ENCODE measurements around the gene UBE2E1.

Gene UBE2E1

GRCh38 chr3:23830869-23831484 is 25.2 kb downstream of the UBE2E1 start:
- Histone ChIP-seq H3K4me1 (ENCODE audit: control insufficient read depth, low read depth, low read length) (peaks cover 3% of the 10 kb centered on the region), H3K36me3 (ENCODE audit: control insufficient read depth, insufficient read depth, low read length) (no peaks in the 10 kb centered on the region), H4K8ac (ENCODE audit: low read depth, low read length) (no peak overlapping the region), H3K27ac (ENCODE audit: low read depth, low read length) (no peak overlapping the region), H3K4ac (ENCODE audit: low read depth, low read length) (no peak overlapping the region), H3K4me2 (ENCODE audit: low read length) (no peak overlapping the region), H3K79me2 (ENCODE audit: control insufficient read depth, insufficient read depth, low read length) (peaks cover 33% of the 10 kb centered on the region), H2BK15ac (replicated peaks; ENCODE audit: low read depth) (no peak overlapping the region), H3K79me1 (ENCODE audit: low read length) (peaks cover 13% of the 10 kb centered on the region), H3K23ac (ENCODE audit: low read length) (no peak overlapping the region), H4K5ac (ENCODE audit: low read length) (no peak overlapping the region), H3K9ac (ENCODE audit: low read length) (no peak overlapping the region), H3K56ac (ENCODE audit: low read length) (no peak overlapping the region), H2AK5ac (ENCODE audit: low read length) (no peak overlapping the region), H3K18ac (ENCODE audit: low read length) (peak overlapping the region; percentile 51), H3K4me3 (ENCODE audit: low read length) (no peak overlapping the region), H2BK5ac (ENCODE audit: low read length) (no peak overlapping the region), H3K27me3 (ENCODE audit: insufficient read depth, low read length, poor library complexity) (no peaks in the 10 kb centered on the region), H2BK120ac (ENCODE audit: low read depth, low read length) (no peak overlapping the region)
- DNase-seq: no peak
- no CpG with 5 or more reads among the region's 5 CpGs for WGBS (ENCODE audit: extremely low coverage, insufficient coverage, low lambda C conversion rate)

GRCh38 chr3:23831517-23832394 is 26.0 kb downstream of the UBE2E1 start:
- no peak overlapping the region for H4K8ac ChIP-seq (ENCODE audit: low read depth, low read length)
- no peak overlapping the region for H3K4me3 ChIP-seq (ENCODE audit: low read length)
- no peak overlapping the region for H3K4ac ChIP-seq (ENCODE audit: low read depth, low read length)
- peaks cover 18% of the 10 kb centered on the region for H3K79me1 ChIP-seq (ENCODE audit: low read length)
- no peaks in the 10 kb centered on the region for H3K27me3 ChIP-seq (ENCODE audit: insufficient read depth, low read length, poor library complexity)
- H3K23ac ChIP-seq (ENCODE audit: low read length): no peak overlapping the region
- H3K4me1 ChIP-seq (ENCODE audit: control insufficient read depth, low read depth, low read length): peaks cover 3% of the 10 kb centered on the region
- no peak for DNase-seq
- H3K18ac ChIP-seq (ENCODE audit: low read length): no peak overlapping the region
- no CpG with 5 or more reads among the region's 9 CpGs for WGBS (ENCODE audit: extremely low coverage, insufficient coverage, low lambda C conversion rate)
- no peak overlapping the region for H2BK15ac ChIP-seq (replicated peaks; ENCODE audit: low read depth)
- no peak overlapping the region for H2AK5ac ChIP-seq (ENCODE audit: low read length)
- H3K9ac ChIP-seq (ENCODE audit: low read length): no peak overlapping the region
- H3K27ac ChIP-seq (ENCODE audit: low read depth, low read length): no peak overlapping the region
- H4K5ac ChIP-seq (ENCODE audit: low read length): no peak overlapping the region
- no peak overlapping the region for H3K56ac ChIP-seq (ENCODE audit: low read length)
- no peak overlapping the region for H3K4me2 ChIP-seq (ENCODE audit: low read length)
- no peak overlapping the region for H2BK5ac ChIP-seq (ENCODE audit: low read length)
- no peak overlapping the region for H2BK120ac ChIP-seq (ENCODE audit: low read depth, low read length)
- H3K36me3 ChIP-seq (ENCODE audit: control insufficient read depth, insufficient read depth, low read length): no peaks in the 10 kb centered on the region
- peaks cover 36% of the 10 kb centered on the region for H3K79me2 ChIP-seq (ENCODE audit: control insufficient read depth, insufficient read depth, low read length)

GRCh38 chr3:23832523-23832922 is 26.8 kb downstream of the UBE2E1 start:
- Histone ChIP-seq H3K79me1 (ENCODE audit: low read length) (peaks cover 20% of the 10 kb centered on the region), H3K9ac (ENCODE audit: low read length) (no peak overlapping the region), H3K4me3 (ENCODE audit: low read length) (no peak overlapping the region), H2BK15ac (replicated peaks; ENCODE audit: low read depth) (no peak overlapping the region), H3K4ac (ENCODE audit: low read depth, low read length) (no peak overlapping the region), H2AK5ac (ENCODE audit: low read length) (no peak overlapping the region), H3K27ac (ENCODE audit: low read depth, low read length) (no peak overlapping the region), H4K8ac (ENCODE audit: low read depth, low read length) (no peak overlapping the region), H3K18ac (ENCODE audit: low read length) (no peak overlapping the region), H3K4me2 (ENCODE audit: low read length) (no peak overlapping the region), H3K23ac (ENCODE audit: low read length) (no peak overlapping the region), H4K5ac (ENCODE audit: low read length) (no peak overlapping the region), H3K4me1 (ENCODE audit: control insufficient read depth, low read depth, low read length) (peaks cover 4% of the 10 kb centered on the region), H2BK120ac (ENCODE audit: low read depth, low read length) (no peak overlapping the region), H3K56ac (ENCODE audit: low read length) (no peak overlapping the region), H2BK5ac (ENCODE audit: low read length) (no peak overlapping the region), H3K27me3 (ENCODE audit: insufficient read depth, low read length, poor library complexity) (no peaks in the 10 kb centered on the region), H3K36me3 (ENCODE audit: control insufficient read depth, insufficient read depth, low read length) (no peaks in the 10 kb centered on the region), H3K79me2 (ENCODE audit: control insufficient read depth, insufficient read depth, low read length) (peaks cover 41% of the 10 kb centered on the region)
- WGBS (ENCODE audit: extremely low coverage, insufficient coverage, low lambda C conversion rate): no CpG with 5 or more reads among the region's 10 CpGs
- DNase-seq: no peak

GRCh38 chr3:23834082-23834870 is 28.5 kb downstream of the UBE2E1 start:
- Histone ChIP-seq H3K27me3 (ENCODE audit: insufficient read depth, low read length, poor library complexity) (no peaks in the 10 kb centered on the region), H2AK5ac (ENCODE audit: low read length) (no peak overlapping the region), H2BK120ac (ENCODE audit: low read depth, low read length) (no peak overlapping the region), H4K8ac (ENCODE audit: low read depth, low read length) (no peak overlapping the region), H3K4me2 (ENCODE audit: low read length) (no peak overlapping the region), H3K79me2 (ENCODE audit: control insufficient read depth, insufficient read depth, low read length) (peaks cover 41% of the 10 kb centered on the region), H3K36me3 (ENCODE audit: control insufficient read depth, insufficient read depth, low read length) (no peaks in the 10 kb centered on the region), H3K56ac (ENCODE audit: low read length) (no peak overlapping the region), H3K4me3 (ENCODE audit: low read length) (no peak overlapping the region), H2BK15ac (replicated peaks; ENCODE audit: low read depth) (no peak overlapping the region), H3K9ac (ENCODE audit: low read length) (no peak overlapping the region), H3K18ac (ENCODE audit: low read length) (peak overlapping the region; percentile 60), H3K23ac (ENCODE audit: low read length) (no peak overlapping the region), H3K79me1 (ENCODE audit: low read length) (peaks cover 20% of the 10 kb centered on the region), H2BK5ac (ENCODE audit: low read length) (no peak overlapping the region), H3K4me1 (ENCODE audit: control insufficient read depth, low read depth, low read length) (peaks cover 4% of the 10 kb centered on the region), H3K4ac (ENCODE audit: low read depth, low read length) (no peak overlapping the region), H4K5ac (ENCODE audit: low read length) (no peak overlapping the region), H3K27ac (ENCODE audit: low read depth, low read length) (no peak overlapping the region)
- peak; percentile 31 for DNase-seq
- no CpG with 5 or more reads among the region's 2 CpGs for WGBS (ENCODE audit: extremely low coverage, insufficient coverage, low lambda C conversion rate)

- peaks cover 36% of the 10 kb centered on the region for H3K79me2 ChIP-seq (ENCODE audit: control insufficient read depth, insufficient read depth, low read length)
- no peak for DNase-seq
- no CpG with 5 or more reads among the region's 2 CpGs for WGBS (ENCODE audit: extremely low coverage, insufficient coverage, low lambda C conversion rate)
- no peak overlapping the region for H3K4me2 ChIP-seq (ENCODE audit: low read length)
- H3K27me3 ChIP-seq (ENCODE audit: insufficient read depth, low read length, poor library complexity): no peaks in the 10 kb centered on the region
- H3K36me3 ChIP-seq (ENCODE audit: control insufficient read depth, insufficient read depth, low read length): no peaks in the 10 kb centered on the region
- H4K5ac ChIP-seq (ENCODE audit: low read length): no peak overlapping the region
- H3K4ac ChIP-seq (ENCODE audit: low read depth, low read length): no peak overlapping the region
- H4K8ac ChIP-seq (ENCODE audit: low read depth, low read length): no peak overlapping the region
- H3K18ac ChIP-seq (ENCODE audit: low read length): no peak overlapping the region
- H3K23ac ChIP-seq (ENCODE audit: low read length): no peak overlapping the region
- H2AK5ac ChIP-seq (ENCODE audit: low read length): no peak overlapping the region
- no peak overlapping the region for H3K9ac ChIP-seq (ENCODE audit: low read length)
- H3K56ac ChIP-seq (ENCODE audit: low read length): no peak overlapping the region
- H3K27ac ChIP-seq (ENCODE audit: low read depth, low read length): no peak overlapping the region
- H3K4me1 ChIP-seq (ENCODE audit: control insufficient read depth, low read depth, low read length): peaks cover 4% of the 10 kb centered on the region
- no peak overlapping the region for H2BK120ac ChIP-seq (ENCODE audit: low read depth, low read length)
- no peak overlapping the region for H2BK15ac ChIP-seq (replicated peaks; ENCODE audit: low read depth)
- H2BK5ac ChIP-seq (ENCODE audit: low read length): no peak overlapping the region
- peaks cover 16% of the 10 kb centered on the region for H3K79me1 ChIP-seq (ENCODE audit: low read length)
- no peak overlapping the region for H3K4me3 ChIP-seq (ENCODE audit: low read length)
Measured at GRCh38 chr3:23835087-23835486, 29.3 kb downstream of the UBE2E1 start.

Data from mesendoderm (in vitro differentiated cells).